Measurements from ENCODE around the gene SLC27A6. TPM values are rescaled to one million over a fixed set of nuclear protein-coding genes. Genes with fewer than 3 reads are reported as not detected.
"Not testable (repeated sequence)": the region's sequence is repeated elsewhere in the genome, so short reads cannot be mapped to it uniquely, and the experiment has no call there.

The SLC27A6 gene
- polyA plus RNA-seq, 1 donor (not counting 4 experiments of a cell fraction or from before 2014, with no cell fraction given), result 0.80 TPM

GRCh38 chr5:129027260-129027659 lies 62.0 kb downstream of the SLC27A6 start:
- no peak overlapping the region for H3K4me3 ChIP-seq (ENCODE audit: control insufficient read depth in 2 of 3, extremely low read depth in 1 of 3, insufficient read depth in 2 of 3, low read depth in 1 of 3, low read length in 3 of 3)
- H4K20me1 ChIP-seq (ENCODE audit: control insufficient read depth, extremely low read depth, insufficient read depth, low read length), result no peaks in the 10 kb centered on the region
- dilution Hi-C loops (cut with MboI; ENCODE audit: extremely low pct_ligation_motif_present, low sequenced_read_pairs), result no loop called here
- H3K9me3 ChIP-seq (ENCODE audit: control insufficient read depth, low read depth, low read length), result no peaks in the 10 kb centered on the region
- H3K27ac ChIP-seq (ENCODE audit: control insufficient read depth, insufficient read depth, low read length), result no peak overlapping the region
- no peak overlapping the region for H2AFZ ChIP-seq (ENCODE audit: control insufficient read depth, low read length)
- TF ChIP-seq EZH2 (IDR thresholded peaks at IDR 0.05; ENCODE audit: low read length) (no peak), CTCF (optimal IDR thresholded peaks at IDR 0.05 in 1 of 3, IDR thresholded peaks at IDR 0.05 in 1 of 3, conservative IDR thresholded peaks at IDR 0.05 in 1 of 3; ENCODE audit: extremely low read depth in 1 of 3, insufficient read depth in 2 of 3, low read length in 3 of 3) (no peak)
- no peak overlapping the region for H3K9ac ChIP-seq (ENCODE audit: control insufficient read depth, extremely low read depth, insufficient read depth, low read length)
- H3K4me1 ChIP-seq (ENCODE audit: control insufficient read depth, extremely low read depth, insufficient read depth, low read length), result no peaks in the 10 kb centered on the region
- no peak overlapping the region for H3K4me2 ChIP-seq (ENCODE audit: control insufficient read depth, extremely low read depth, insufficient read depth, low read depth, low read length)
- DNase-seq (ENCODE audit: low read depth, low spot score) (no peak), FAIRE-seq (no peak)
- no peaks in the 10 kb centered on the region for H3K36me3 ChIP-seq (ENCODE audit: control insufficient read depth in 2 of 2, extremely low read depth in 1 of 2, insufficient read depth in 2 of 2, low read length in 2 of 2)
- H3K9me1 ChIP-seq (ENCODE audit: control insufficient read depth, extremely low read depth, insufficient read depth, low read length), result no peaks in the 10 kb centered on the region
- H3K79me2 ChIP-seq (ENCODE audit: control insufficient read depth, insufficient read depth, low read length), result no peaks in the 10 kb centered on the region
- no peaks in the 10 kb centered on the region for H3K27me3 ChIP-seq (ENCODE audit: control insufficient read depth, extremely low read depth, insufficient read depth, low read length)

DNA sequence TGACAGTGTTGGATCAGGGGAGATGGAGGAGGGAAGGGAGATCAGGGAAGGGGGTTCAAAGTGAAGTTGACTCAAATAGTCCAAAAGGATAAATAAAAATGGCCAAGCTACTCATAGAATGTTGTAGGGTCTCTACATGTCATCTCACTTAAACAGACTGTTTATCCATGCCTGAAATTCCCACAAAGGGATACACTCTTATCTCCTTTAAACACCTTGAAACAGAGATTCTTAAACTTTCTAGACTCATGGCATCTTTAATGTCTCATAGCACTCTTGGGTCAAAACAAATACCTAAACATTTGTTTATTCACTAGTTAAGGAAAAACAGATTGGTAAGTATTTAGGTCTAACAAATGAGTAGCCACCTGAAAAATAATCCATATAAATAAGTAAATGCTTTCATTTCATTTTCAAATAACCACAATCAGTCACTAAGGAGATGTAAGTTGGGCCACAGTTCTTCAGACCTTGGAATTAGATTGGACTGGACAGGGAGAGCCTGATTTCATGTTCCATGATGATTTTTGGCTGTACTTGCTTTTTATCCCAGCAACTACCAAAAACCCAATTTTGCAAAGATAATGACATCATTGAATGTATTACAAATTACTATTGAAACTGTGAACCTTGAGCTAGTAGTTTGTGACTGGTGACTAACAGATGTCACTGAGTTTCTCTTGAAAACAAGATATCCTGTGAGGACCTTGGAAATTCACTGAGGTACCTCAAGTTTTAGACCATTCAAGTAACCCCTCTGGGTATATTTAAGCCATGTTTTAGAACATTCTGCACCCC lies 66.8 kb downstream of the SLC27A6 start:
- Histone ChIP-seq H3K9me1 (ENCODE audit: control insufficient read depth, extremely low read depth, insufficient read depth, low read length) (no peaks in the 10 kb centered on the region), H3K27me3 (ENCODE audit: control insufficient read depth, extremely low read depth, insufficient read depth, low read length) (no peaks in the 10 kb centered on the region), H3K4me3 (ENCODE audit: control insufficient read depth in 2 of 3, extremely low read depth in 1 of 3, insufficient read depth in 2 of 3, low read depth in 1 of 3, low read length in 3 of 3) (no peak overlapping the region), H3K4me2 (ENCODE audit: control insufficient read depth, extremely low read depth, insufficient read depth, low read depth, low read length) (no peak overlapping the region), H3K4me1 (ENCODE audit: control insufficient read depth, extremely low read depth, insufficient read depth, low read length) (no peaks in the 10 kb centered on the region), H3K79me2 (ENCODE audit: control insufficient read depth, insufficient read depth, low read length) (no peaks in the 10 kb centered on the region), H3K9ac (ENCODE audit: control insufficient read depth, extremely low read depth, insufficient read depth, low read length) (no peak overlapping the region), H2AFZ (ENCODE audit: control insufficient read depth, low read length) (no peak overlapping the region), H3K9me3 (ENCODE audit: control insufficient read depth, low read depth, low read length) (no peaks in the 10 kb centered on the region), H3K27ac (ENCODE audit: control insufficient read depth, insufficient read depth, low read length) (no peak overlapping the region), H3K36me3 (ENCODE audit: control insufficient read depth in 2 of 2, extremely low read depth in 1 of 2, insufficient read depth in 2 of 2, low read length in 2 of 2) (no peaks in the 10 kb centered on the region), H4K20me1 (ENCODE audit: control insufficient read depth, extremely low read depth, insufficient read depth, low read length) (no peaks in the 10 kb centered on the region)
- DNase-seq (ENCODE audit: low read depth, low spot score) (no peak), FAIRE-seq (no peak)
- dilution Hi-C loops (cut with MboI; ENCODE audit: extremely low pct_ligation_motif_present, low sequenced_read_pairs), result no loop called here
- no peak for TF ChIP-seq CTCF (optimal IDR thresholded peaks at IDR 0.05 in 1 of 3, IDR thresholded peaks at IDR 0.05 in 1 of 3, conservative IDR thresholded peaks at IDR 0.05 in 1 of 3; ENCODE audit: extremely low read depth in 1 of 3, insufficient read depth in 2 of 3, low read length in 3 of 3)
- TF ChIP-seq EZH2 (IDR thresholded peaks at IDR 0.05; ENCODE audit: low read length), result no peak

GRCh38 chr5:129036257-129036656 lies 71.0 kb downstream of the SLC27A6 start:
- dilution Hi-C loops (cut with MboI; ENCODE audit: extremely low pct_ligation_motif_present, low sequenced_read_pairs); DNase-seq (ENCODE audit: low read depth, low spot score); FAIRE-seq: not testable (repeated sequence)

More at GRCh38 chr5:129036257-129036656, 71.0 kb downstream of the SLC27A6 start:
- not testable (repeated sequence) for H3K27me3 ChIP-seq (ENCODE audit: control insufficient read depth, extremely low read depth, insufficient read depth, low read length); H3K79me2 ChIP-seq (ENCODE audit: control insufficient read depth, insufficient read depth, low read length); H3K36me3 ChIP-seq (ENCODE audit: control insufficient read depth in 2 of 2, extremely low read depth in 1 of 2, insufficient read depth in 2 of 2, low read length in 2 of 2); H3K27ac ChIP-seq (ENCODE audit: control insufficient read depth, insufficient read depth, low read length); H3K9me1 ChIP-seq (ENCODE audit: control insufficient read depth, extremely low read depth, insufficient read depth, low read length); H3K4me1 ChIP-seq (ENCODE audit: control insufficient read depth, extremely low read depth, insufficient read depth, low read length); H3K4me2 ChIP-seq (ENCODE audit: control insufficient read depth, extremely low read depth, insufficient read depth, low read depth, low read length); H3K9ac ChIP-seq (ENCODE audit: control insufficient read depth, extremely low read depth, insufficient read depth, low read length); H3K4me3 ChIP-seq (ENCODE audit: control insufficient read depth in 2 of 3, extremely low read depth in 1 of 3, insufficient read depth in 2 of 3, low read depth in 1 of 3, low read length in 3 of 3); H2AFZ ChIP-seq (ENCODE audit: control insufficient read depth, low read length); H3K9me3 ChIP-seq (ENCODE audit: control insufficient read depth, low read depth, low read length); H4K20me1 ChIP-seq (ENCODE audit: control insufficient read depth, extremely low read depth, insufficient read depth, low read length)
